Tibial nerve (tissue), 3 donors: Measurements from ENCODE around the gene EPS8L1.

Experiments used
- CTCF ChIP-seq, 5 experiments: fragments of 200-600 bp in 3 of 5; fragments of 450-650 bp in 2 of 5; sonication (generic) in 3 of 5; IDR thresholded peaks; one replicate each; pipeline ENCODE4 v1.5.1; 2016 to 2019; ENCODE audit warnings: antibody characterized with exemption in 5 of 5, mild to moderate bottlenecking in 3 of 5, moderate library complexity in 2 of 5
- POLR2A ChIP-seq, 2 donors: fragments of 450-650 bp; IDR thresholded peaks; one replicate each; pipeline ENCODE4 v1.6.1; 2017; ENCODE audit warnings: antibody characterized with exemption in 2 of 2, mild to moderate bottlenecking in 2 of 2, moderate library complexity in 2 of 2

GRCh38 chr19:55062735-55063491 is 12.8 kb upstream of the EPS8L1 start, which contains the start of gene RDH13:
- TF ChIP-seq POLR2A (IDR thresholded peaks at IDR 0.05) (no peak), CTCF (IDR thresholded peaks at IDR 0.05) (no peak)
